Measurements from ENCODE around the gene DDAH1. TPM values are rescaled to one million over a fixed set of nuclear protein-coding genes. Genes with fewer than 3 reads are reported as not detected.
"Not testable (repeated sequence)": the region's sequence is repeated elsewhere in the genome, so short reads cannot be mapped to it uniquely, and the experiment has no call there.

The DDAH1 gene
- total RNA-seq, 1 donor from 2014 or later: 33.4 TPM

GRCh38 chr1:85347908-85348307, 117.1 kb downstream of the DDAH1 start:
- no peak for DNase-seq (ENCODE audit: low spot score, unreplicated experiment)
- Mint-ChIP-seq H3K9me3 (ENCODE audit: low read depth) (no peaks in the 10 kb centered on the region), H3K27me3 (no peaks in the 10 kb centered on the region), H3K27ac (no peak overlapping the region), H3K36me3 (ENCODE audit: insufficient read depth) (peaks cover 10% of the 10 kb centered on the region), H3K4me3 (ENCODE audit: low read depth) (no peak overlapping the region), H3K4me1 (ENCODE audit: low read depth) (peaks cover 3% of the 10 kb centered on the region)
- TF ChIP-seq, protein P1, sequence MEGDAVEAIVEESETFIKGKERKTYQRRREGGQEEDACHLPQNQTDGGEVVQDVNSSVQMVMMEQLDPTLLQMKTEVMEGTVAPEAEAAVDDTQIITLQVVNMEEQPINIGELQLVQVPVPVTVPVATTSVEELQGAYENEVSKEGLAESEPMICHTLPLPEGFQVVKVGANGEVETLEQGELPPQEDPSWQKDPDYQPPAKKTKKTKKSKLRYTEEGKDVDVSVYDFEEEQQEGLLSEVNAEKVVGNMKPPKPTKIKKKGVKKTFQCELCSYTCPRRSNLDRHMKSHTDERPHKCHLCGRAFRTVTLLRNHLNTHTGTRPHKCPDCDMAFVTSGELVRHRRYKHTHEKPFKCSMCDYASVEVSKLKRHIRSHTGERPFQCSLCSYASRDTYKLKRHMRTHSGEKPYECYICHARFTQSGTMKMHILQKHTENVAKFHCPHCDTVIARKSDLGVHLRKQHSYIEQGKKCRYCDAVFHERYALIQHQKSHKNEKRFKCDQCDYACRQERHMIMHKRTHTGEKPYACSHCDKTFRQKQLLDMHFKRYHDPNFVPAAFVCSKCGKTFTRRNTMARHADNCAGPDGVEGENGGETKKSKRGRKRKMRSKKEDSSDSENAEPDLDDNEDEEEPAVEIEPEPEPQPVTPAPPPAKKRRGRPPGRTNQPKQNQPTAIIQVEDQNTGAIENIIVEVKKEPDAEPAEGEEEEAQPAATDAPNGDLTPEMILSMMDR (IDR thresholded peaks at IDR 0.05; ENCODE audit: unreplicated experiment): no peak

DNA sequence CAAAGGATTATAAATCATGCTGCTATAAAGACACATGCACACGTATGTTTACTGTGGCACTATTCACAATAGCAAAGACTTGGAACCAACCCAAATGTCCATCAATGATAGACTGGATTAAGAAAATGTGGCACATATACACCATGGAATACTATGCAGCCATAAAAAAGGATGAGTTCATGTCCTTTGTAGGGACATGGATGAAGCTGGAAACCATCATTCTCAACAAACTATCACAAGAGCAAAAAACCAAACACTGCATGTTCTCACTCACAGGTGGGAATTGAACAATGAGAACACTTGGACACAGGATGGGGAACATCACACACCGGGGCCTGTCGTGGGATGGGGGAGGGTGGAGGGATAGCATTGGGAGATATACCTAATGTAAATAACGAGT, 117.7 kb downstream of the DDAH1 start:
- not testable (repeated sequence) for H3K27ac Mint-ChIP-seq; H3K9me3 Mint-ChIP-seq (ENCODE audit: low read depth); DNase-seq (ENCODE audit: low spot score, unreplicated experiment); H3K4me1 Mint-ChIP-seq (ENCODE audit: low read depth); H3K27me3 Mint-ChIP-seq; H3K4me3 Mint-ChIP-seq (ENCODE audit: low read depth)
- peaks cover 10% of the 10 kb centered on the region for H3K36me3 Mint-ChIP-seq (ENCODE audit: insufficient read depth)

- Mint-ChIP-seq H3K4me1 (ENCODE audit: low read depth) (peaks cover 3% of the 10 kb centered on the region), H3K27ac (no peak overlapping the region), H3K4me3 (ENCODE audit: low read depth) (no peak overlapping the region), H3K9me3 (ENCODE audit: low read depth) (no peaks in the 10 kb centered on the region), H3K27me3 (no peaks in the 10 kb centered on the region), H3K36me3 (ENCODE audit: insufficient read depth) (peaks cover 6% of the 10 kb centered on the region)
- no peak for DNase-seq (ENCODE audit: low spot score, unreplicated experiment)
- TF ChIP-seq, protein P1 (IDR thresholded peaks at IDR 0.05; ENCODE audit: unreplicated experiment): peak; percentile 59
Measured at GRCh38 chr1:85344256-85344694, 120.7 kb downstream of the DDAH1 start.

GRCh38 chr1:85343612-85344255, 121.2 kb downstream of the DDAH1 start:
- Mint-ChIP-seq H3K27me3 (no peaks in the 10 kb centered on the region), H3K9me3 (ENCODE audit: low read depth) (no peaks in the 10 kb centered on the region), H3K4me1 (ENCODE audit: low read depth) (peaks cover 3% of the 10 kb centered on the region), H3K4me3 (ENCODE audit: low read depth) (no peak overlapping the region), H3K27ac (no peak overlapping the region), H3K36me3 (ENCODE audit: insufficient read depth) (peaks cover 3% of the 10 kb centered on the region)
- TF ChIP-seq, protein P1 (IDR thresholded peaks at IDR 0.05; ENCODE audit: unreplicated experiment): no peak
- no peak for DNase-seq (ENCODE audit: low spot score, unreplicated experiment)

DNA sequence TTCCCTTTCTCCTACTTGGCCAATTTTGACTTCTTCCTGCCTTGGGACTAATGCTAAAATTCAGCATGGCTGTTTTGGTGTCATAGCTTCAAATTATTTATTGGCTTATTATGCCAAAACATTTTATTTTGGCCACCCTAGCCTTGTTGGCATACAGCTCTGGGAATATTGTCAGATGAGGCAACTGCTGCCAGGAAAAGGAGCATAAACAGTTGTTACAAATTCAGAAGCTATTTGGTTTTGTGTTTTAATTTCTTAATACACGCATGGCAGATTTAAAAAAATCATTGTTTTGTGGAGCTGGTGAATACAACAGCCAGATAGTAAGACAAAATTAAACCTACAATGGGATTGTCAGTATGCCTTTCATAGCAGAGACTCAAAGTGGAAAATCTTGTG, 121.7 kb downstream of the DDAH1 start:
- no peak overlapping the region for H3K4me3 Mint-ChIP-seq (ENCODE audit: low read depth)
- no peak overlapping the region for H3K27ac Mint-ChIP-seq
- TF ChIP-seq, protein P1 (IDR thresholded peaks at IDR 0.05; ENCODE audit: unreplicated experiment): no peak
- no peak for DNase-seq (ENCODE audit: low spot score, unreplicated experiment)
- H3K9me3 Mint-ChIP-seq (ENCODE audit: low read depth): no peaks in the 10 kb centered on the region
- peaks cover 3% of the 10 kb centered on the region for H3K4me1 Mint-ChIP-seq (ENCODE audit: low read depth)
- no peaks in the 10 kb centered on the region for H3K27me3 Mint-ChIP-seq
- H3K36me3 Mint-ChIP-seq (ENCODE audit: insufficient read depth): peaks cover under 1% of the 10 kb centered on the region

- H3K9me3 Mint-ChIP-seq (ENCODE audit: low read depth): no peaks in the 10 kb centered on the region
- TF ChIP-seq, protein P1 (IDR thresholded peaks at IDR 0.05; ENCODE audit: unreplicated experiment): no peak
- no peaks in the 10 kb centered on the region for H3K27me3 Mint-ChIP-seq
- no peak overlapping the region for H3K4me3 Mint-ChIP-seq (ENCODE audit: low read depth)
- peaks cover 3% of the 10 kb centered on the region for H3K4me1 Mint-ChIP-seq (ENCODE audit: low read depth)
- no peaks in the 10 kb centered on the region for H3K36me3 Mint-ChIP-seq (ENCODE audit: insufficient read depth)
- DNase-seq (ENCODE audit: low spot score, unreplicated experiment): no peak
- H3K27ac Mint-ChIP-seq: no peak overlapping the region
Measured at GRCh38 chr1:85342207-85342606, 122.8 kb downstream of the DDAH1 start.

Measured in progenitor cell of endocrine pancreas (in vitro differentiated cells).